Neural cell (in vitro differentiated cells): Measurements from ENCODE around the gene METTL1. TPM values are rescaled to one million over a fixed set of nuclear protein-coding genes. Genes with fewer than 3 reads are reported as not detected.

Source experiments
- H2AFZ ChIP-seq: fragments of 200-600, 300-800 bp; sonication (generic), shearing (Covaris generic); 2 replicates; pipeline ENCODE4 v1.6.0; 2014; ENCODE audit warnings: low read depth, mild to moderate bottlenecking, antibody characterized with exemption, low read length, moderate library complexity
- H3F3A ChIP-seq: fragments of 200-600 bp; shearing (Covaris generic); 2 replicates; pipeline ENCODE4 v1.6.1; 2016; ENCODE audit warnings: mild to moderate bottlenecking, moderate library complexity, mixed read lengths, antibody characterized with exemption, low read length; ENCODE audit not compliant: insufficient read depth, poor library complexity, severe bottlenecking
- H3K27ac ChIP-seq: fragments of 200-600, 300-800 bp; sonication (generic), shearing (Covaris generic); 2 replicates; pipeline ENCODE4 v1.5.1; 2014; ENCODE audit warnings: mild to moderate bottlenecking, low read length, moderate library complexity
- H3K27me3 ChIP-seq: fragments of 300-800, 200-600 bp; sonication (generic), shearing (Covaris generic); 2 replicates; pipeline ENCODE4 v1.6.0; 2014; ENCODE audit warnings: mild to moderate bottlenecking, low read depth, low read length, moderate library complexity; ENCODE audit not compliant: insufficient read depth
- H3K36me3 ChIP-seq: fragments of 300-800, 200-600 bp; sonication (generic), shearing (Covaris generic); 2 replicates; pipeline ENCODE4 v1.5.1; 2014; ENCODE audit warnings: mild to moderate bottlenecking, antibody characterized with exemption, low read length, moderate library complexity; ENCODE audit not compliant: insufficient read depth
- H3K4me2 ChIP-seq: fragments of 300-800, 200-600 bp; sonication (generic), shearing (Covaris generic); 2 replicates; pipeline ENCODE4 v1.6.0; 2014; ENCODE audit warnings: mild to moderate bottlenecking, low read length
- H3K4me3 ChIP-seq: fragments of 300-800, 200-600 bp; sonication (generic), shearing (Covaris generic); 2 replicates; pipeline ENCODE4 v1.5.1; 2014; ENCODE audit warnings: mild to moderate bottlenecking, low read length, moderate library complexity
- H3K79me2 ChIP-seq: fragments of 200-600 bp; shearing (Covaris generic); replicated peaks from 2 replicates; pipeline ENCODE4 v1.6.0; 2014; ENCODE audit warnings: mild to moderate bottlenecking, low read length, moderate library complexity; ENCODE audit not compliant: insufficient read depth
- H3K9ac ChIP-seq: fragments of 300-800, 200-600 bp; sonication (generic), shearing (Covaris generic); 2 replicates; pipeline ENCODE4 v1.6.1; 2016; ENCODE audit warnings: mild to moderate bottlenecking, low read length, mixed read lengths
- H3K9me2 ChIP-seq: fragments of 200-600 bp; shearing (Covaris generic); 2 replicates; pipeline ENCODE4 v1.6.1; 2016; ENCODE audit warnings: mild to moderate bottlenecking, low read length, mixed read lengths; ENCODE audit not compliant: insufficient read depth
- H3K9me3 ChIP-seq: fragments of 200-600, 300-800 bp; sonication (generic), shearing (Covaris generic); 2 replicates; pipeline ENCODE4 v1.6.1; 2016; ENCODE audit warnings: mild to moderate bottlenecking, mixed run types, low read length, moderate library complexity, mixed read lengths
- H4K20me1 ChIP-seq: fragments of 200-600 bp; shearing (Covaris generic); 2 replicates; pipeline ENCODE4 v1.6.1; 2016; ENCODE audit warnings: mild to moderate bottlenecking, mixed run types; ENCODE audit not compliant: insufficient read depth
- CTCF ChIP-seq: fragments of 450-650 bp; IDR thresholded peaks from 2 replicates; pipeline ENCODE4 v1.5.1; 2014; ENCODE audit warnings: antibody characterized with exemption, mild to moderate bottlenecking, moderate library complexity; ENCODE audit not compliant: poor library complexity, severe bottlenecking
- EP300 ChIP-seq: fragments of 450-650 bp; conservative IDR thresholded peaks from 2 replicates; pipeline ENCODE4 v1.6.1; 2014; ENCODE audit warnings: antibody characterized with exemption, mild to moderate bottlenecking, moderate library complexity; ENCODE audit not compliant: poor library complexity, severe bottlenecking
- EZH2 ChIP-seq: fragments of 200-600, 300-800 bp; shearing (Covaris generic), sonication (generic); IDR thresholded peaks from 2 replicates; pipeline ENCODE4 v1.6.1; 2014; ENCODE audit warnings: antibody characterized with exemption, low read length, borderline replicate concordance, mild to moderate bottlenecking; ENCODE audit not compliant: insufficient read depth, poor library complexity, severe bottlenecking
- MXI1 ChIP-seq: fragments of 450-650 bp; conservative IDR thresholded peaks from 2 replicates; pipeline ENCODE4 v1.6.1; 2014; ENCODE audit warnings: antibody characterized with exemption, mild to moderate bottlenecking; ENCODE audit not compliant: poor library complexity, severe bottlenecking
- POLR2AphosphoS5 ChIP-seq: IDR thresholded peaks from 2 replicates; pipeline ENCODE4 v1.6.1; 2012
- RAD21 ChIP-seq: fragments of 450-650 bp; conservative IDR thresholded peaks from 2 replicates; pipeline ENCODE4 v1.6.1; 2014; ENCODE audit warnings: antibody characterized with exemption, mild to moderate bottlenecking, moderate library complexity
- REST ChIP-seq: IDR thresholded peaks from 2 replicates; pipeline ENCODE4 v1.6.1; 2012; ENCODE audit warnings: borderline replicate concordance
- SMC3 ChIP-seq: fragments of 450-650 bp; conservative IDR thresholded peaks from 2 replicates; pipeline ENCODE4 v1.6.1; 2014; ENCODE audit warnings: antibody characterized with exemption, mild to moderate bottlenecking, moderate library complexity; ENCODE audit not compliant: poor library complexity
- TAF1 ChIP-seq: IDR thresholded peaks from 2 replicates; pipeline ENCODE4 v1.6.1; 2012; ENCODE audit warnings: low read depth
- polyA plus RNA-seq: library from polyadenylated mRNA; depleted of rRNA; stranded (reverse); fragments of >200 nt; gene quantifications from 2 replicates; pipeline ENCODE4 v1.2.3, GENCODE V29; 2014

Gene METTL1
- polyA plus RNA-seq, 1 donor from 2014 or later: 1.9 TPM

DNA sequence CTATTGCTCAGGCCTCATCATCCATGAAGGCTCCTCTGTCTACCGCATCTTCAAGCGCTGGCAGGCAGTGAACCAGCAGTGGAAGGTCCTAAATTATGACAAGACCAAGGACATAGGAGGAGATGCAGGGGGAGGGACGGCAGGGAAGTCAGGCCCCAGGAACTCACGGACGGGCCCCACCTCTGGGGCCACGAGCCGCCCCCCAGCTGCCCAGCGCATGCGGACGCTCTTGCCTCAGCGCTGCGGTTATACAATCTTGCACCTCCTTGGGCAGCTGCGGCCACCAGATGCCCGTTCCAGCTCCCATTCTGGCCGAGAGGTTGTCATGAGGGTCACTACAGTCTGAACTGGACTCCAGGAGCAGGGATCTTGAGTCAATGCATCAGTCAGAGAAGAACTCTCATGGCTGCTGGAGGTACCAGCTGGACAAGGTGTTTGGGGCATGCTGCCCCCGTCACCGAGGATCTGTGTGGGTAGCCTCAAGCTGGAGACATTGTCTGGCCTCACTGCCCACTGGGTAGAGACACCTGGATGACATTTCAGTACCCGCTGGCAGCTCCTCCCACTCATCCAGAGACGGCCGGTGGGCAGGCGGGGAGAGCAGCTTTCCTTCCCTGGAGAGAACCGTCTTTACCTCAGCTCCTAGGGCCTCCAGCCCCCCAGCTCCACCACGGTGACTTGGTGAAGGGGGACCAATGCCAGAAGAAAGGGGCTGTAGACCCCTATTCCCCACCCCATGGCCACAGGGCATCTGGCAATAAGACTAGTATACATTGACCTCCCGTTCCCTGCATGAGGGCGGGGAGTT lies 13.1 kb downstream of the METTL1 start:
- Histone ChIP-seq H3K4me2 (no peak overlapping the region), H3K9me2 (no peaks in the 10 kb centered on the region), H3K27me3 (peaks cover 15% of the 10 kb centered on the region), H4K20me1 (no peaks in the 10 kb centered on the region), H3K27ac (no peak overlapping the region), H3K36me3 (no peaks in the 10 kb centered on the region), H3K9ac (no peak overlapping the region), H3K79me2 (no peaks in the 10 kb centered on the region), H3F3A (no peaks in the 10 kb centered on the region), H3K4me3 (no peak overlapping the region), H3K9me3 (no peaks in the 10 kb centered on the region), H2AFZ (no peak overlapping the region)
- TF ChIP-seq POLR2AphosphoS5: no peak
- TF ChIP-seq REST: no peak
- no peak for TF ChIP-seq MXI1
- TF ChIP-seq EZH2: no peak
- TF ChIP-seq TAF1: no peak
- no peak for TF ChIP-seq EP300
- no peak for TF ChIP-seq CTCF
- TF ChIP-seq RAD21: no peak
- no peak for TF ChIP-seq SMC3

GRCh38 chr12:57757771-57758170 lies 14.1 kb downstream of the METTL1 start:
- no peak overlapping the region for H3K4me2 ChIP-seq
- no peak overlapping the region for H3K4me3 ChIP-seq
- TF ChIP-seq REST (no peak), MXI1 (no peak), EP300 (no peak), SMC3 (no peak), POLR2AphosphoS5 (no peak), TAF1 (no peak), EZH2 (no peak), RAD21 (no peak), CTCF (no peak)
- peaks cover 5% of the 10 kb centered on the region for H3K27me3 ChIP-seq
- H4K20me1 ChIP-seq: no peaks in the 10 kb centered on the region
- no peaks in the 10 kb centered on the region for H3F3A ChIP-seq
- no peaks in the 10 kb centered on the region for H3K36me3 ChIP-seq
- no peaks in the 10 kb centered on the region for H3K79me2 ChIP-seq
- H3K9me3 ChIP-seq: no peaks in the 10 kb centered on the region
- no peaks in the 10 kb centered on the region for H3K9me2 ChIP-seq
- H3K27ac ChIP-seq: no peak overlapping the region
- H3K9ac ChIP-seq: no peak overlapping the region
- H2AFZ ChIP-seq: no peak overlapping the region
